ENCODE data around the gene TMEM235. TPM values are rescaled to one million over a fixed set of nuclear protein-coding genes. Genes with fewer than 3 reads are reported as not detected.
A peak's percentile ranks its signal among the peaks of the same experiment; 100 is the strongest.

TMEM235 gene
- polyA plus RNA-seq, 1 of the 3 experiments (the other 2 are of a cell fraction), result not detected

GRCh38 chr17:78214706-78215061, 16.7 kb upstream of the TMEM235 start:
- H3K9me3 ChIP-seq, result no peaks in the 10 kb centered on the region
- H3K79me2 ChIP-seq (ENCODE audit: insufficient read depth), result peaks cover 57% of the 10 kb centered on the region
- no peaks in the 10 kb centered on the region for H3K9me2 ChIP-seq
- peaks cover 7 to 12% of the 10 kb centered on the region in 2 experiments; a peak in 2 of 4 replicates for H3K4me1 ChIP-seq (ENCODE audit: control insufficient read depth in 1 of 2, insufficient read depth in 2 of 2, low read depth in 1 of 2, low read length in 1 of 2)
- H3F3A ChIP-seq (replicated peaks; ENCODE audit: insufficient read depth), result no peaks in the 10 kb centered on the region
- no peaks in the 10 kb centered on the region for H3K27me3 ChIP-seq (ENCODE audit: insufficient read depth)
- POLR2A ChIA-PET, result no interaction called here
- CTCF ChIA-PET, result interaction anchor here (0.7 to 0.8 kb wide), 2 partner anchors 8 to 28 kb away, joined by 3 to 4 read pairs; partner anchors contain the start of gene TK1
- peak overlapping the region; percentile 62 to 87 for H3K4me3 ChIP-seq (ENCODE audit: low read depth in 2 of 2, low read length in 1 of 2)
- H3K4me2 ChIP-seq, result peak overlapping the region; percentile 98
- H3K9ac ChIP-seq, result peak overlapping the region; percentile 92
- no peak for TF ChIP-seq CTCF (IDR thresholded peaks at IDR 0.05)
- 0 out of 2 replicates have a peak, but pooled peaks have one; percentile 3 for TF ChIP-seq REST (IDR thresholded peaks at IDR 0.05; ENCODE audit: low read depth, low read length)
- TF ChIP-seq MEF2A (IDR thresholded peaks at IDR 0.05; ENCODE audit: borderline replicate concordance, low read depth), result no peak
- DNase-seq, result no peak
- H3K27ac ChIP-seq (ENCODE audit: low read depth in 2 of 2, low read length in 1 of 2), result peak overlapping the region; percentile 29 to 39; a peak in 3 of 4 replicates
- peak overlapping the region; percentile 84 for H2AFZ ChIP-seq (ENCODE audit: low read depth)
- H3K36me3 ChIP-seq (replicated peaks in 1 of 2; ENCODE audit: control insufficient read depth in 1 of 2, insufficient read depth in 2 of 2, low read length in 1 of 2), result peaks cover 0 to 18% of the 10 kb centered on the region in 2 experiments
- H4K20me1 ChIP-seq (ENCODE audit: insufficient read depth), result peaks cover 4% of the 10 kb centered on the region; the same call in 1 of the 2 replicates
- WGBS (ENCODE audit: low lambda C conversion rate), result 2% methylated on average over 5 of the region's 5 CpGs

GRCh38 chr17:78219396-78220150, 11.9 kb upstream of the TMEM235 start:
- Histone ChIP-seq H3K4me2 (no peak overlapping the region), H3F3A (replicated peaks; ENCODE audit: insufficient read depth) (peaks cover 17% of the 10 kb centered on the region), H2AFZ (ENCODE audit: low read depth) (no peak overlapping the region), H4K20me1 (ENCODE audit: insufficient read depth) (peaks cover 4% of the 10 kb centered on the region; the same call in 1 of the 2 replicates), H3K9me2 (no peaks in the 10 kb centered on the region), H3K9me3 (no peaks in the 10 kb centered on the region), H3K36me3 (replicated peaks in 1 of 2; ENCODE audit: control insufficient read depth in 1 of 2, insufficient read depth in 2 of 2, low read length in 1 of 2) (peaks cover 6 to 22% of the 10 kb centered on the region in 2 experiments), H3K27me3 (ENCODE audit: insufficient read depth) (no peaks in the 10 kb centered on the region), H3K79me2 (ENCODE audit: insufficient read depth) (peaks cover 71% of the 10 kb centered on the region), H3K4me1 (ENCODE audit: control insufficient read depth in 1 of 2, insufficient read depth in 2 of 2, low read depth in 1 of 2, low read length in 1 of 2) (peaks cover 12 to 25% of the 10 kb centered on the region in 2 experiments), H3K4me3 (ENCODE audit: low read depth in 2 of 2, low read length in 1 of 2) (no peak overlapping the region), H3K27ac (ENCODE audit: low read depth in 2 of 2, low read length in 1 of 2) (no peak overlapping the region; a peak in 1 of 4 replicates), H3K9ac (no peak overlapping the region)
- no peak for DNase-seq
- 95% methylated on average over 11 of the region's 11 CpGs for WGBS (ENCODE audit: low lambda C conversion rate)
- no peak for TF ChIP-seq FOXM1 (IDR thresholded peaks at IDR 0.05; ENCODE audit: low read depth)
- no peak for TF ChIP-seq MXI1 (IDR thresholded peaks at IDR 0.05; ENCODE audit: low read depth, low read length)
- TF ChIP-seq TCF12 (IDR thresholded peaks at IDR 0.05), result no peak
- no peak for TF ChIP-seq CTCF (IDR thresholded peaks at IDR 0.05)
- TF ChIP-seq EZH2phosphoT487 (IDR thresholded peaks at IDR 0.05; ENCODE audit: borderline replicate concordance, low read depth), result no peak
- no peak for TF ChIP-seq PBX3 (IDR thresholded peaks at IDR 0.05)
- CTCF ChIA-PET, result interaction anchor here (1.2 to 13.9 kb wide), 5 partner anchors 29 to 203 kb away, joined by 4 to 196 read pairs (median 4); partner anchors contain the start of gene TK1
- POLR2A ChIA-PET, result interaction anchor here (1.0 to 1.2 kb wide), 2 partner anchors 15 to 18 kb away, joined by 3 read pairs; no protein-coding TSS in a partner anchor

All from SK-N-SH (cell line).